ENCODE results near the gene LRRTM4.

LRRTM4 gene

DNA sequence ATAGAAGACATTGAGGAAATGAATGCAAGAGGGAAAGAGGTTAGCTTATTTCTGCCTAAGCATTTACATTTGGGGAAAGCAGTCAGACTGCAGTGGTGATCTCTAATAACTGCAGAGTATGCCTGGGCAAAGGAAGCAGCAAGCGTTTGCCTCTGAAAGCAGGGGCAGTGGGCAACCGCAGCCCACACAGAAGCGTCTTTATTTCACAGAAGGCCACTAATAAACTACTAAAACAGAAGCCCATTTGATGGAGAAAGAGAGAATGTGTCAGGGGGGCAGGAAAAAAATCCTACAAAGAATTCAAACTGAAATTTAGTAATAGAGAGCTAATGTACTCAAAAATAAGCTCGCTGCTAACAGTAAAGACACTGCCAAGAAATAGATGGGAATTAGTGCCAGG is 53.1 kb downstream of the LRRTM4 start:
- DNase-seq: no peak

DNA sequence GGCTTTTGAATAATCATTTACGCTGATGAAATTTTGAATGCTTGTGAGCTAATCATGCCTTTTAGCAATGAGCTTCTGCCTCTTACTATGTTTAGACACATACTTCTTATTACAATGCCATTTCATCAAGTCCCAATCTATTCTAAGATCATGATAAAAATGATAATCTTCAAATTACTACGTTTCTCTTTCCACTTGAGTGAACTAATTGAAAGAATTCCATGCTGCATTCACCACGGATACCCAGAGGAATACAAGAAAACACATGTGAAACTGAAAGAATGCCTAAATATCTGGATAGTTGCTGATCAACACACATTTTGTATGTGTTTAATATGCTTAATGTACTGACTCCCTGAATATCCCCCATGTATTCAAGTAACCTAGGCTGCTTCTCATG is 62.3 kb downstream of the LRRTM4 start:
- no peak for DNase-seq

DNA sequence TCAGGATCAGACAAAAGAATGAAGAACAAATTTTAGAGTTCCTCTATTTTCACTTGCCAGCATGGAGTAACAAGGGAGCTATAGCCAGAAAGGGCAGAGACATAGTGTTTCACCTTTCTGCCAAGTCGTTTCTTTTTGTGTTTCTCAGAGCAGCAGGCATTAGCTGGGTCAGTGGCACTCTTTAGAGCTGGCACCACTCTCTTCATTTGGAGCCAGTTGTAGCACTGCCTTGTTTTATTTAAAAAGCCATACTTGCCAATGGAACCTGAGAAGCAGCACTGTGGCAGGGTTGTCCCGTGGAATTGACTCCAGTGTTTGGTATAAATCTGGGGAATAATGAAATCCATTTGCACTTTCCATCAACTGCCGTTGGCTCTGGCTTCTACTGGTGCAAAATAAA is 64.0 kb downstream of the LRRTM4 start:
- DNase-seq: no peak

DNA sequence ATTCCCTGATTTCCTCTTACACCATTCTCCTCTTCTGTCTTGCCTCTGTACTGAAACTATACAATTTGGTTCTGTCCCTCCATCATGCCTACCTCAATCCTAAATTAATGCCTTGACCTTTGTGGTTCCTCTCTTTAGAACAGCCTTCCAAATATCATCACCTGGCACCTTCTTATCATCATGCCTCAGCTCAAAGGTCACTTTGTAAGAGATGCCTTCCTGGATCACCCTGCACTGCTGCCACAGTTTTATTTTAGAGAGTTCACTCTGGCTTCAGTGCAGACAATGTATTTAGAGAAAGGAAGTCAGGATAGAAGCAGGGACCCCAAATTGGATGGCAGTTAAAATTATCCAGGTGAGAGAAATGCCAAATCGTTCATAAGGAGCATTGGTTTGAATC is 64.5 kb downstream of the LRRTM4 start:
- DNase-seq: no peak

DNA sequence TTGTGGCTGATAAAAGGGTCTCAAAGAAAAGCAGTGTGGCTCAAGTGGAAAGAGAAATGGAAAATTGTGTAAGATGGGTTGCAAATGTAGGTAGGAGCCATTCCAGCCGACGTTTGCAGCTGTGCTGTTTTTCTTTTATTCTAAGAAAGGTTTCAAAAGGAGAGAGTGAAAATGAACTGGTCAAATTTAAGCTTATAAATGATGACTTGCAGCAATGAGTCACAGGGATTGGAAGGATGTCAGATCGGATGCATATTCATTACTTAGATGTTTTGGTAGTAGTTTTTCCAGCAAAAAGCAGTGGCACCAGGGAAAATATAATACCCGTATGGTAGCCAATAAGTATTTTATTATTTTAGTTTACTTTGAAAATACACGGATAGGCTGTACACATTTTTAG is 79.1 kb downstream of the LRRTM4 start:
- DNase-seq: no peak

DNA sequence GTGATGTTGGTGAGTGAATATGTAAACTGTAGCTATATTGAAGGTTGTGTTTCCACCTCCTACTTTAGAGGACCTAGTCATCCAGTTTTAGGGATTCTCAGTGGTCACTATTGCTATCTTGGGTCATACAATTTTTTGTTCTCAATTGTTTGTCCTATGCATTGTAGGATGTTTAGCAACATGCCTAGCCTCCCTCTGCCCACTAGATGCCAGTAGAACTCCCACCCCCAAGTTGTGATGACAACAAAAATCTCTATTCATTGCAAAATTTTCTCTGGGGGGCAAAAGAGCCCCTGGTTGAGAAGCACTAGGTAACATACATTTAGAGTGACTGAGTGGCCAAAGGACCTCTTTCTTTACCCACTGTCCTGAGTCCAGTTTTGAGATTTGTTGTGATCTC is 87.3 kb downstream of the LRRTM4 start:
- DNase-seq: no peak

DNA sequence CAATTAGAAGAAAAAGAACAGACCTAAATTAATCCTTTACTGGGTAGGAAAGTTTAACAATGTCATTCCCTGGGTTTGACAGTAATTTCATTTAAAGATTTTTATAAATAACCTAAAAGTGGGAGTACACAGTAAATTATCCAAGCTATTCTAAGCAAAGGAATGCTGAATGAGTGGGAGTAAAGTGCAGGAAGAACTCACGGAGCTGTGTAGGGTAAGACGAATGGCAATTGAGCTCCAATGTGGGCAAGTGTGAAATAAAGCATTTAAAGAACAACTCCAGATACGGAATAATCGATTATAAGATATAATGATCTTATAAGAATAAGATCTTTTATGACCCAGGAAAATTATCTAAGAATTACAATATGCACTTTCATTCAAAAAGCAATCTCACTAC is 93.2 kb downstream of the LRRTM4 start:
- DNase-seq: no peak

DNA sequence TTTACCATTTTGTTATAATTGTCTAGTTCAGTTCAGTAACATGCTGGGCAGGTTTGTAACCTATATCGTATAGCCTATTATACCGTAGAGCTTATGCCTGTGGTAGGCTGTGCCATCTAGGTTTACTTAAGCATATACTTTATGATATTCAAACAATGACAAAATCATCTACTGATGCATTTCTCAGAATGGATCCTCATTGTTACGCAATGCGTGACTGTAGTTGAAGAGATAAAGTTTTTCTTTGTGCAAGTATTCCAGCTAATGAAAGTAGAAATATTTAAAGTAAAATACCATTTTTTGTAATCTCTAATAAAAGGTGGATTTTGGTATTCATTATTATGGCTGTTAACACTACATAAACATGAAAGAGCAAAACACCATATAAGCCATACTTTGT is 100.2 kb downstream of the LRRTM4 start:
- DNase-seq: no peak

DNA sequence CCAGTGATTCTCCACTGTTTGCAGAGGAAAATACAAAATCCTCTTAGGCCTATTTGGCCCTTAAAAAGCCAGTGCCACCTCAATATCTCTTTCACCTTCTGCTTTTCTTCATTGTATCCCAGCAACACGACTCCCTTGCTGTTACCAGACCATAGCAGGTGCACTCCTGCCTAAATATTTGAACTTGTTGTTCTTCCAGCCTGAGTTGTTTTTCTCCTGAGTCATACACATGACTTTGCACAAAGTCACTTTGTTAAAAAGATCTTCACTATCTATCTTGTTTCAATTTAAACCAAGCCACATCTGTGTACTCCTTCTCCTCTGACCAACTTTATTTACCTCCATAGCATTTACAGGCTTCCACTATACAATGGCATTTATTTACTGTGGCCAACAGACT is 103.6 kb downstream of the LRRTM4 start:
- no peak for DNase-seq

DNA sequence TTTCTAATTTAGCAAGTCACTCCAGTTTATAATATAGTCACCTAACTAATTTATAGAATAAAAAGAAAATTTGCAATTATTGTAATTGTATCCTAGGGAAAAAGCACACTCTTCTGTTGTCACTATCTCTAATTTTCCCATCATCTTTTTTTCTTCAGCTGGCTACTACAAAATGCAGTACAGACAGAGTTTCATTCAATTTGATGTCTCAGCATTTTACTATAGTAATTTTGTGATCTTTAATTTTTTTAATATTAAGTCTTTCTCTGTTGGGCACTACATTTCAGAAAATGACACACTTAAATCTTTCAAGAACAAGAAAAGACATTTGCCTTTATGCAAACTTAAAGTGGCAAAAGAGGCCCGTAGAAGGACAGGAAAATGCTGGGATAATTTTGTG is 118.0 kb downstream of the LRRTM4 start:
- no peak for DNase-seq

DNA sequence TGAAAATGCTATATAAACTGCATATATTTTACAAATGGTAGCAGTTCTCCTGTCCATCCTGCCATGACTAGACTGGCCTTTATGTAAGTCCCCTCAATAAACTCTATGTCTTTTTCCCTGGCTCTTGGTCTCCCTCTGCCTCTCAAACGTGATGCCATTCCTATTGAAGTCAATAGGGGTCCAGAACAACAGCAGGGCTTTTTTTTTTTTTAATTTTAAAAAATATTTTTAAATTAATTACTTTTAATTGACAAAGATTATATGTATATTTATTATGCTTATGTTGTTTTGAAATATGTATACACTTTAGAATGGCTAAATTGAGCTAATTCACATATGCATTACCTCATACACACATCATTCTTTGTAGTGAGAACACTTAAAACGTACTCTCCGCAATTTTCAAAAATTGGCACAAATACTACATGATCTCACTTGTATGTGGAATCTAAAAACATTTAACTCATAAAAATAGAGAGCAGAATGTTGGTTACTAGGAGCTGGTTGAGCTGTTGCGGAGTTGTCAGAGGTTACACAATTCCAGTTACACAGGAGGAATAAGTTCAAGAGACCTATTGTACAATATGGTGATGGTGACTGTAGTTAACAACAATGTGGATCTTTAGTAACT is 123.1 kb downstream of the LRRTM4 start:
- DNase-seq: no peak

DNA sequence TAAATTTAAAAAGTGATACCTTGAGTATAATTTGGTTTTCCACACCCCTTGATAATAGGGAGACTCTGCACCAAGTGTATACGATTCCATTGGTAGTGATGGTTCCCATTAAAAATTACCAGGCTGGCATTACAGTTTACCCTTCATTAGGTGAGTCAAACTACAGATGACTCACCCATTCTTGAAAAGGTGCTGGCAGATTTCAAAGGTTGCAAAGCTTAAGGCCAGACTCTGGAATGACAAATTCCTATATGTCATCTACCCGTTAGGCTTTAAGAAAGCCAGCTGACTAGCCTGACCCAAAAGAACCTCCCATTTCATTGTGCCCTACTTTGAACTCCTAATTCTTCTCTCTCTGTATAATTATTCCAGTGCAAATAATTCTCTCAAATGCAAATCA is 124.4 kb downstream of the LRRTM4 start:
- no peak for DNase-seq

DNA sequence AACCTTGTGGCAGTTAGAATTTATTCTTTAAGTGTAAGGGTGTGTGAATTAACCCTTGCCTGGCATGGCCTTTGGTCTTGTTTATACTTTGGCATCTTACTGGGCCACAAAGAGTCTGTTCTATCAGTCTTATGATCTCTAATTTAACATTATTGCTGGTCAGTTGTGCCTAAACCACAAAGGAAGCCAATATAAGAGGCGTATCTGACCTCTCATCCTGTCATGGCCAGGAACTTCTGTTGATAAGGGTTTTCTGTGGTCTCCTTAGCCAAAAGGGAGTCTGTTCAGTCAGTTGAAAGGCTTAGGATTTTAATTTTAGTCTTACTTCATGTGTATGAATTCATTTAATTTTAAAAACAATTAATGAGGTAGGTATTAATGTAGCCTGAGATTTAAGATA is 127.2 kb downstream of the LRRTM4 start:
- no peak for DNase-seq

DNA sequence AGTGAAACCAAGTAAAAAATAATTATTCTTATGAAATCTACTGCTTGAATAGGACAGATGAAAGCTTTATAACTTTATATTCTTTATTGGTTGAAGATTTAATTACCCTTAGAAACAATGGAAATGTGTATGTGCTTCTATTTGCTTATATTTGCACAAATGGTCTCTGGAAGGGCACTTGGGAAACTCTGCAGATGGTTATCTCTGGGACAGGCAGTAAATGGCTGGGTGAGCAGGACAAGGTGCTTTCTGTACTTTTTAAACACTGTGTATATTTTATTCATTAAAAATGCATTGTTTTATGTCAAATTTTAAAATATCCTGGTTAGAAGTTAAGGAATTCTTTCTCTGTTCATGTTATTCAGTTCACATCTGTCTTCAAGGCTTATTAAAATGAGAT is 131.1 kb downstream of the LRRTM4 start:
- DNase-seq: no peak

DNA sequence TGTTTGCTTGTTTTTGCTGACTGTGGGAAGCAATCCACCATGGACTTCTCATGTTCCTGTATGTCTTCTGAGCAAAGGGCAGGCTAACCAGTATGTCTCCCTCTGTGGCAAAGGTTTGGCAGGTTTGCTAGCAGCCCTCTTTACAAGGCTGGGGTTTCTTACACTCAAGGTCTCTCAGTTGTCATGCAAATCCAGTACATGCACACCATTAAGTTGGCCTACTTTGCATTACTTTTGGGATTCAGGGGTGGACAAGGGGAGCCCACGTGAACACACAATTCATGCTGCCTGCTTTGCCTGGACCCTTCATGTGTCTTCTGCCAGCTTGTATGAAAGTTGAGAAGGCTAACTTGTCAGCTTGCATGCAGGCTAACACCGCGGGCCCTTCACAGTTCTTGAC is 134.9 kb downstream of the LRRTM4 start:
- DNase-seq: no peak

DNA sequence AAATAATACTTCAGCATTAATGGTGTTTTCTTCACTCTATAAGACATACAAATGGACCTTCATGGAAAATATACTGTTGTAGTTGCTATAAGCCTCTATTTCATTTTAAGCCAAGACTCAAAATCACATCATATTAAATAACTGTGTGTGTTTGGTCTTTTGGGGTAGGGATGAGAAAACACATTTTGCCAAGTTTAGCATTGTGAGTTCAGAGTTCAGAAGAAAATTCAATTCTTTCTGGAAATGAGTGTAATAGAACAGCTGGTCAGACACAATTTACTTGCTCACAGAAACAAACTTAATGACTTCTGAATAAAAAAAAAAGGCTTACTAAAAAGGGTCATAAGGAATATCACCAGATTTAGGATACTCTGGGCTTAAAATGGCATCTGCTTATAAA is 149.5 kb downstream of the LRRTM4 start:
- DNase-seq: no peak

DNA sequence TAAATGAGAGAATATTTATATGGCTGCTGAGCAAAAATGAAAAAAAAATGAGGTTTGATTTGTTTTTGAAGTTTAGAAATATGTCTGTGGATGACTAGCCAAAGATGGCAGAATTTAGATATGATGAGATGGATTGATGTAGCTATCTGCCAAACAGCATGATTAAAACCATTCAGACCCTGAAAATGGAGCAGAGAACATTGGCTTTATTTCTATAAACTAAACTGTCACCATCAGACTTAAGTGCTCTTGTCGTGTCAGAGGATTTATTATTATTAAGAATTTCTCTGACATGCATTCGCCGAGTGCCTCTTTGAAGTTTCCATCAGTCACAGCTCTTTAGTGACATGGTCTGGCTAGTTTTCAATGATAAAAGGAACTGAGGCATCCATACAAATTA is 151.7 kb downstream of the LRRTM4 start:
- no peak for DNase-seq

DNA sequence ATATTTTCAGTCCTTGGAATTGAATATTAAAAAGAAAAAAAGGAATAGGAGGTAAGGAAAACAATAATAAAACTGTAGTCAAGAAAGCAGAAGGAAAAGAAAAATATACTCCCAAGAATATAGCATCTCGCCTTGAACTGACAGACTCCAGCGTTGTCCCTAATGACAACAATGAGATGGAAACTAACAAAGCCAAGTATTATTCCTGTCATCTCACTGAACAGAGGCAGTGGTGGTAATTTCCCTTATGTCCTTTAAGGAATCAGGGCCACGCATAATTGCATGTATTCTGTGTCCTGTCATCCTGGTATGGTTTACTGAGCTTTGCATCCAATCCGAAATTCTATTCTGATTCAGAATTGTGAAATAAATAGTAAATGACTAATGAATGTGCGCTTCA is 158.9 kb downstream of the LRRTM4 start:
- DNase-seq: no peak

DNA sequence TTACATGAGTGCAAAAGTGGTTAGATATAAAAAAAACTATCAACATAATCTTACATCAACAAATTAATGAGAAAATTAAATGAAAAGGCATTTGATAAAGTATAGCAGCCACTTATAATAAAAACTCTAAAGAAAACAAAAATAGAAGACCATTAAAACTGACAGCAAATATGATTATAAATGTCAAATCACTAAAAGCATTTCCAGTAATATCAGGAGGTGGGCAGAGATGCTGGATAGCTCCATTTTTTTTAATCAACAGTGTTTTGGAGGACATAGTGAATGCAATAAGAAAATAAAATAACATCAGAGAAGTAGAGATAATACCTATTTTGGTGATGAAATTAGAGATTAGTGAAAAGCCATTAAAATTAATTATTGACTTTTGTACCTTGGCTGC is 173.4 kb downstream of the LRRTM4 start:
- DNase-seq: no peak

DNA sequence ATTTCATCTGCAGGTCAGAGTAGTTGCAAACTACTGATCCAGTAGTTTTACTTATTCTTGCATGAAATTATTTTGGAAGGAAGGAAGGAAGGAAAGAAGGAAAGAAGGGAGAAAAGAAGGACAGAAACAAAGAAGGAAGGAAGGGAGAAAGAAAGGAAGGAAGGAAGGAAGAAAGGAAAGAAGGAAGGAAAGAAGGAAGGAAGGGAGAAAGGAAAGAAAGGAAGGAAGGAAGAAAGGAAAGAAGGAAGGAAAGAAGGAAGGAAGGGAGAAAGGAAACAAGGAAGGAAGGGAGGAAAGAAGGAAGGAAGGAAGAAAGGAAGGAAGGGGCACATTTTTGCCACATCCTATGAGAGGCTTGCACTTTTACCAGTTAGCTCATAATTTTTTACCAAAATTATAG is 186.2 kb downstream of the LRRTM4 start:
- DNase-seq: no peak

DNA sequence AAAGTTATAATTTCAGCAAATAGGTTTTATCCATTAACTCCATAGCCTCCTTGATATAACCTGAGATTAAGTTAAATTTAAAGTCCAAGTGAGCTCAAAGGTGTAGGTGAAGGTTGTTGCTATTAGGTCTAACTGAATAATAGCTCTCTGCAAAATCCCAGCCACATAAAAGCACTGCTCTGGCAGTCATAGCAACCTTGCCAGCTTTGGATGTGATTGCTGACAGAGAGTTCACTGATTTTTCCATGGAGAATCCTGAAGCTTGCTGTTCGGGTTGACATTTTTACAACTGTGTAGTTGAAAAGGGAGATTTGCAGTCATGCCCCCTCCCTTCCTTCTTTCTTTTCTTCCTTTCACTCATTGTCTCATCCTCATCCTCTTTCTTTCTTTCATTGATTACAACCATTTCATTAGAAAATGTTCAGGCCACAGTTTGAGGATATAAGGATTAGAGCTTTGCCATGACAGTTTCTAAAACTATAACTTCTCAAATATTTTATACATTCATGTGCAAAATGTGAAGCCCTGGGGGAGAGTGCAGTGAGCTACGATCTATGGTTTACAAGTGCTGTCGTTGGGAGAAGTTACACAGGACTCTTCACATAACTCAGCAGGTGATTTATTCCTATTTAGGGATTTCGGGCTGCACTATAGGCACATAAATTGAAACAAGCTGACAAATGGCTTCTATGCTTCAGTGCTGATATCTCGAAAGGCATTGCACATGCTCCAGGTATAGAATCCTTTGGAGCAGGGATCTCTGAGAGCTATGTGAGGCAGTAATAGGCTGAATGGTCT is 193.8 kb downstream of the LRRTM4 start:
- DNase-seq: no peak

DNA sequence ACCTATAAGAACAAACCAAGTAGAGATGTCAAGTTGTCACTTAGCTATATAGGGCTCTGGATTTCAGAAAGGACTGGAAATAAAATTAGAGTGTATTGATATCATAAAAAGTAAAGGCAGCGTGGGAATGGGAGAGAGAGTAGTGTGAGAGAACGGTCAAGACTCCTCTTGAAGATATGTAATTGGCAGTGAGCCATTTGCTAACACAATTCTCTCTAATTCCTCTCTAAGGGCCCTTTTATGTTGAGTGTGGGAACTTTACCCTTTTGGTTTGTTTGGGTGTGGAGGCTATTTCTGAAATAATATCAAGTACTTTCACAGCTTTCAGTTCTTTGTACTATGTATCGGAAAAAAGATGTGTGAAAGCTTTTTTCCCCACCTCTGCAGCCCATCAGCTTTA is 196.8 kb downstream of the LRRTM4 start:
- DNase-seq: no peak

DNA sequence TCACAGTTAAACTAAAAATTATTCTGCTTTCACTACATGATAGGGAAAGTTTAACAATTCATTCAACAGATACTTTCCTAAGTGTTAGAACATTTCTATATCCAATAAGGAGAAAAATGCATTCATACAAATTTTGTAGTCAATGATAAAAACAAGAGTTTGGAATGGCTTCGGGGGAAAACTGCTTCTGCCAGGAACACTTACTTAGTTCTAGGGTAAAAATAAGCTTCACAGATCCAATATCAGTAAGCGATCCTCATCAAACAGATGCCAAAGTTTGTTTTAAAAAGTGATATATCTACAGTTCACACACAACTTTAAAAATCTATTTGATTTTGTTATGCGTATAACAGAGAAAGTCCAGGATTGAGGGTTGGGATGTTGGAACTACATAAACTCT is 199.7 kb downstream of the LRRTM4 start:
- DNase-seq: no peak

DNA sequence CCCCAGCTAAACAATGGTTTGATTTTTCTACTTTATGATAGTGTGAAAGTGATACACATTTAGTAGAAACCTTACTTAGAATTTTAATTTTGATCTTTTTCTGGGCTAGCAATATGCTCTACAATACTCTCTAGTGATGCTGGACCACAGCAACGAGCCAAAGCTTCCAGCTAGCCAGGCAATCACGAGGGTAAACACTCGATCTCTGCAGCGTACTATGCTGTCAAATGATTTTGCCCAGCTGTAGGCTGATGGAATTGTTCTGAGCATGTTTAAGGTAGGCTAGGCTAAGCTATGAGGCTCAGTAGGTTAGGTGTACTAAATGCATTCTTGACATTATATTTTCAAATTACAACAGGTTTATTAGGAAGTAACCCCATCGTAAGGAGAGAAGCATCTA is 207.5 kb downstream of the LRRTM4 start:
- DNase-seq: no peak

DNA sequence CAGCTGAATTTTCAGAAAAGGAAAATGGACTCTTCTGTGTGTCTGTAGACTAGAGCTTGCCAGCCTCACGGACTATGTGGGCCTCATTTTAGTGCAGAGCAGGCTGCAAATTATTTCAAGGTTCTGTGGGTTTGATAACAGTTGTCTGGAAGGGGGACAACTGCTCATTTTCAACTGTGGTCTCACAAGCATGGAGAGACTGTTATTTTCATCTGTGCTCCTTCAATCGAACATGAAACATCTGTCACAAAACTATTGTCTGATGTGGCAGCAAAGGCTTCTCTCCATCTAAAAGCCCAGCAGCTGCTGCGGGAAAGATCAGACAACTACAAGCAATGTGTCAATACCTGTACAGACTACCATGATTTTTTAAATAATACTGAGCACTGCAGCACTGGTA is 211.8 kb downstream of the LRRTM4 start:
- DNase-seq: no peak
